Natural killer cell (primary cell): Measurements from ENCODE around the gene PEX14. TPM values are rescaled to one million over a fixed set of nuclear protein-coding genes. Genes with fewer than 3 reads are reported as not detected.

ENCODE experiments used
- ATAC-seq, 3 donors: fragments of 150-1000 bp in 2 of 3; fragments of 200-7000 bp in 1 of 3; cut with Tn5 transposase; 1 replicate in 1 of 3; 2 replicates in 2 of 3; pipeline ENCODE4 v1.10.0; 2021; ENCODE audit warnings: mild to moderate bottlenecking in 2 of 3, moderate library complexity in 2 of 3
- DNase-seq, 2 donors: peaks; one replicate each; pipeline versions ENCODE4 v3.0.0 to v3.0.0-alpha.2; 2013 to 2021; ENCODE audit warnings: mixed read lengths in 1 of 2
- H3K27ac ChIP-seq: one replicate; pipeline ENCODE4 v1.5.1; 2013; ENCODE audit warnings: mild to moderate bottlenecking, low read length
- H3K27me3 ChIP-seq: one replicate; pipeline ENCODE4 v1.6.1; 2013; ENCODE audit warnings: low read length; ENCODE audit not compliant: control insufficient read depth, insufficient read depth
- H3K36me3 ChIP-seq: one replicate; pipeline ENCODE4 v1.6.1; 2013; ENCODE audit warnings: low read length; ENCODE audit not compliant: control insufficient read depth, insufficient read depth
- H3K4me1 ChIP-seq: one replicate; pipeline ENCODE4 v1.6.1; 2013; ENCODE audit warnings: low read length; ENCODE audit not compliant: control insufficient read depth, insufficient read depth
- H3K4me3 ChIP-seq: one replicate; pipeline ENCODE4 v1.5.1; 2013; ENCODE audit warnings: low read length
- H3K9me3 ChIP-seq: one replicate; pipeline ENCODE4 v1.6.1; 2013; ENCODE audit warnings: low read length; ENCODE audit not compliant: control insufficient read depth, insufficient read depth
- H3K27ac Mint-ChIP-seq, 2 donors: one replicate each; pipeline ENCODE4 v1.8.0; 2022; ENCODE audit warnings: mild to moderate bottlenecking in 2 of 2, mixed read lengths in 2 of 2, moderate library complexity in 1 of 2
- H3K27me3 Mint-ChIP-seq, 2 donors: one replicate each; pipeline ENCODE4 v1.8.0; 2022; ENCODE audit warnings: low read depth in 2 of 2, mixed read lengths in 2 of 2
- H3K36me3 Mint-ChIP-seq: one replicate; pipeline ENCODE4 v1.8.0; 2022; ENCODE audit warnings: mixed read lengths
- H3K4me1 Mint-ChIP-seq, 2 donors: one replicate each; pipeline ENCODE4 v1.8.0; 2022; ENCODE audit warnings: mixed read lengths in 2 of 2
- H3K4me3 Mint-ChIP-seq: one replicate; pipeline ENCODE4 v1.8.0; 2022; ENCODE audit warnings: mild to moderate bottlenecking, moderate library complexity, mixed read lengths
- H3K9me3 Mint-ChIP-seq, 2 donors: one replicate each; pipeline ENCODE4 v1.8.0; 2022; ENCODE audit warnings: mixed read lengths in 2 of 2
- CTCF ChIP-seq: fragments of 200-600 bp; IDR thresholded peaks from one replicate; pipeline ENCODE4 v1.8.0; 2022; ENCODE audit warnings: antibody characterized with exemption
- WGBS: methylation state at CpG from one replicate; pipeline ENCODE4 v1.1.7; 2013; ENCODE audit warnings: missing lambda C conversion rate; ENCODE audit not compliant: insufficient coverage; 5-methylcytosine and 5-hydroxymethylcytosine counted together
- intact Hi-C: fragments of 100-400 bp; cut with micrococcal nuclease; formaldehyde crosslinking; loops from one replicate; pipeline ENCODE4 v1.14.2; 2022
- total RNA-seq, 4 donors: library from RNA; stranded (reverse); fragments of 120-200 nt in 1 of 4; gene quantifications; one replicate each; pipeline versions ENCODE4 v1.2.3 to v1.2.4, GENCODE V29; 2013 to 2022

The PEX14 gene
- total RNA-seq, 3 donors from 2014 or later (not counting 1 experiment from before 2014, with no cell fraction given) = 21.4 to 27.3 (median 24.1) TPM

- intact Hi-C loops = no loop called here
- Histone ChIP-seq H3K9me3 (no peaks in the 10 kb centered on the region), H3K27ac (no peak overlapping the region), H3K4me3 (no peak overlapping the region), H3K36me3 (peaks cover 10% of the 10 kb centered on the region), H3K27me3 (no peaks in the 10 kb centered on the region), H3K4me1 (no peaks in the 10 kb centered on the region)
- ATAC-seq (no peak), DNase-seq (peak in 1 of 2 donors; percentile 52)
- Mint-ChIP-seq H3K27ac (peak overlapping the region; percentile 24 to 29), H3K9me3 (no peaks in the 10 kb centered on the region), H3K36me3 (no peaks in the 10 kb centered on the region), H3K27me3 (no peaks in the 10 kb centered on the region), H3K4me3 (no peak overlapping the region), H3K4me1 (peaks cover 26 to 30% of the 10 kb centered on the region in 2 donors)
- TF ChIP-seq CTCF = no peak
- WGBS = 6% methylated on average over 2 of the region's 2 CpGs
These were observed 69.5 kb downstream of the PEX14 start for GRCh38 chr1:10544239-10544638.

GRCh38 chr1:10546896-10547295 lies 72.1 kb downstream of the PEX14 start:
- Mint-ChIP-seq H3K27ac (no peak overlapping the region), H3K9me3 (no peaks in the 10 kb centered on the region), H3K27me3 (no peaks in the 10 kb centered on the region), H3K4me3 (no peak overlapping the region), H3K36me3 (no peaks in the 10 kb centered on the region), H3K4me1 (peaks cover 22 to 25% of the 10 kb centered on the region in 2 donors)
- DNase-seq = no peak
- Histone ChIP-seq H3K27ac (no peak overlapping the region), H3K4me3 (no peak overlapping the region), H3K36me3 (peaks cover 2% of the 10 kb centered on the region), H3K4me1 (no peaks in the 10 kb centered on the region), H3K27me3 (no peaks in the 10 kb centered on the region), H3K9me3 (no peaks in the 10 kb centered on the region)
- ATAC-seq = no peak
- intact Hi-C loops = no loop called here
- 95% methylated on average over 1 of the region's 1 CpG for WGBS
- TF ChIP-seq CTCF = no peak

GRCh38 chr1:10549904-10550664 lies 75.3 kb downstream of the PEX14 start:
- 98% methylated on average over 2 of the region's 2 CpGs for WGBS
- H3K27ac Mint-ChIP-seq = no peak overlapping the region
- intact Hi-C loops = no loop called here
- Histone ChIP-seq H3K4me1 (peaks cover 11% of the 10 kb centered on the region), H3K9me3 (no peaks in the 10 kb centered on the region), H3K27ac (no peak overlapping the region), H3K36me3 (no peaks in the 10 kb centered on the region), H3K27me3 (no peaks in the 10 kb centered on the region), H3K4me3 (no peak overlapping the region)
- TF ChIP-seq CTCF = no peak
- H3K9me3 Mint-ChIP-seq = no peaks in the 10 kb centered on the region
- peaks cover 23 to 24% of the 10 kb centered on the region in 2 donors for H3K4me1 Mint-ChIP-seq
- H3K27me3 Mint-ChIP-seq = no peaks in the 10 kb centered on the region
- H3K4me3 Mint-ChIP-seq = no peak overlapping the region
- no peaks in the 10 kb centered on the region for H3K36me3 Mint-ChIP-seq
- no peak for DNase-seq
- no peak for ATAC-seq
